ENCODE measurements around the gene MYRIP. TPM values are rescaled to one million over a fixed set of nuclear protein-coding genes. Genes with fewer than 3 reads are reported as not detected.

MYRIP gene
- total RNA-seq, 1 experiment from 2014 or later, result 0.44 TPM

GRCh38 chr3:40191251-40191650 lies 381.8 kb downstream of the MYRIP start:
- H2AFZ ChIP-seq (ENCODE audit: low read depth, low read length, poor library complexity, severe bottlenecking), result no peak overlapping the region
- no peaks in the 10 kb centered on the region for H3K36me3 ChIP-seq (ENCODE audit: control insufficient read depth in 1 of 2, insufficient read depth in 2 of 2, low read length in 2 of 2)
- intact Hi-C loops (cut with micrococcal nuclease), result loop anchor here (10.0 kb wide), 2 partner anchors 244 to 354 kb away; no protein-coding TSS in a partner anchor
- H3K27me3 ChIP-seq (ENCODE audit: insufficient read depth, low read length), result 0 out of 2 replicates have a peak, but pooled peaks cover under 1% of the 10 kb centered on the region
- TF ChIP-seq SRF (IDR thresholded peaks at IDR 0.05; ENCODE audit: low read depth) (no peak), CBX3 (IDR thresholded peaks at IDR 0.05; ENCODE audit: low read depth) (no peak), EZH2 (IDR thresholded peaks at IDR 0.05) (no peak), POLR2AphosphoS5 (IDR thresholded peaks at IDR 0.05; ENCODE audit: low read depth, low read length) (no peak), REST (IDR thresholded peaks at IDR 0.05; ENCODE audit: low read depth) (no peak), ZFX (IDR thresholded peaks at IDR 0.05) (no peak), CEBPB (IDR thresholded peaks at IDR 0.05; ENCODE audit: low read depth) (no peak), SP1 (IDR thresholded peaks at IDR 0.05; ENCODE audit: low read depth) (no peak), MAX (IDR thresholded peaks at IDR 0.05) (no peak), ZNF274 (IDR thresholded peaks at IDR 0.05; ENCODE audit: low read depth, low read length) (no peak), ZBTB33 (IDR thresholded peaks at IDR 0.05; ENCODE audit: extremely low read depth, insufficient replicate concordance, low read length) (no peak), YY1 (IDR thresholded peaks at IDR 0.05; ENCODE audit: extremely low read depth, insufficient replicate concordance, low read depth, low read length) (no peak), EGR1 (IDR thresholded peaks at IDR 0.05; ENCODE audit: low read depth) (no peak), FOSL1 (IDR thresholded peaks at IDR 0.05; ENCODE audit: low read depth) (no peak), SIN3A (IDR thresholded peaks at IDR 0.05; ENCODE audit: low read depth) (no peak), ATF3 (IDR thresholded peaks at IDR 0.05) (no peak), CTCF (IDR thresholded peaks at IDR 0.05 in 2 of 3, conservative IDR thresholded peaks at IDR 0.05 in 1 of 3; ENCODE audit: borderline replicate concordance in 1 of 3, insufficient read depth in 1 of 3, low read depth in 2 of 3, low read length in 2 of 3) (no peak), TCF7L2 (IDR thresholded peaks at IDR 0.05; ENCODE audit: borderline replicate concordance, extremely low read depth, insufficient read depth, insufficient read length) (no peak)
- H3K79me2 ChIP-seq (ENCODE audit: insufficient read depth, low read length), result no peaks in the 10 kb centered on the region
- H3K27ac ChIP-seq (ENCODE audit: low read depth, low read length), result no peak overlapping the region
- peaks cover 0 to 5% of the 10 kb centered on the region in 2 experiments; a peak in 1 of 4 replicates for H3K4me1 ChIP-seq (ENCODE audit: control insufficient read depth in 1 of 2, insufficient read depth in 2 of 2, low read length in 2 of 2)
- no peaks in the 10 kb centered on the region for H3K9me2 ChIP-seq (ENCODE audit: insufficient read depth)
- no peak for DNase-seq (ENCODE audit: low read depth, low spot score)
- ChIA-PET RAD21 (ENCODE audit: low non-redundant PET in 1 of 2, low total read pairs in 2 of 2, uncharacterized antibody in 2 of 2, unreplicated experiment in 2 of 2) (interaction anchor here in 1 of 2 experiments (1.2 kb wide), 1 partner anchor 126 kb away, joined by 9 read pairs; no protein-coding TSS in a partner anchor), CTCF (interaction anchor here (1.0 to 3.3 kb wide), 20 partner anchors 10 to 743 kb away, joined by 3 to 49 read pairs (median 4); partner anchors contain the start of gene EIF1B), POLR2A (interaction anchor here (2.2 kb wide), 1 partner anchor 118 kb away, joined by 9 read pairs; the partner anchor contains the start of gene EIF1B)
- no peaks in the 10 kb centered on the region for H3K9me3 ChIP-seq (ENCODE audit: control insufficient read depth in 1 of 2, insufficient read depth in 1 of 2, low read depth in 1 of 2, low read length in 2 of 2)
- H3K9ac ChIP-seq (ENCODE audit: low read length), result no peak overlapping the region
- no peak for ATAC-seq
- no peak overlapping the region for H3K4me2 ChIP-seq (ENCODE audit: low read length)
- BruUV-seq (replicated peaks), result no TSS peak
- no peak overlapping the region for H3K4me3 ChIP-seq (replicated peaks in 1 of 2; ENCODE audit: low read depth in 1 of 2, low read length in 2 of 2)
- H4K20me1 ChIP-seq (ENCODE audit: insufficient read depth), result no peaks in the 10 kb centered on the region

Measured in HCT116 (cell line).